ENCODE measurements around the gene RGS7.
"Not testable (repeated sequence)": the region's sequence is repeated elsewhere in the genome, so short reads cannot be mapped to it uniquely, and the experiment has no call there.

The RGS7 gene

DNA sequence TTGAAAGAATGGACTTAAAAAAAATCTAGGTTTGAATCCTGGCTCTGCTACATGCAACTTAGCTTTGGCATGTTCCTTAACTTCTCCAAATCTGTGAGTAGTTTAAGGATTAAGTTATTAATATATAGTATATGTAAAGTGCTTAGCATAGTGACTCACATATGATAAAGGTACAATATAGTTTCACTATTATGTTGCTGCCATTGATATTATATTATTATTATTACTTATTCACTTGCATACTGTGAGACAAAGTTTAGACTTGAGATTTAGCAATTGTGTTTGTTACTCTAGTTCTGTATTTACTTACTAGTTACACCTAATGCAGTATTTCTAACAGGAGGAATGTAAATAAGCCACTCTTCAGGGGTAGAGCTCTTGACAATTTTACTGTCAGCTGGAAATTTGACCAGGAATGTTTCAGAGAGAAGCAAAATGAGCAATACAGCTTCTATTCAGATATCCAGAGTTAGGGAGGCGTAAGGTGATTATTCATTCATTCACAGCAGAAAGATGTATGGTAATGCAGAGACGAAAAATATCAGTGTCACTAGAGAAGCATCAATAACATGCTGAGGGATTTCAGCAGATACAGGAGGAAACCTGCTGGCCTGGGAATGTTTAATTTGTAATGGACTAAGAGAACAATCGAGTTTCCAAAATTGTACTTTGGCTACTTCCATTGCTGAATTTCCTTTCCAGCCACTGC, 25.5 kb downstream of the RGS7 start:
- DNase-seq (ENCODE audit: low spot score) = no peak

DNA sequence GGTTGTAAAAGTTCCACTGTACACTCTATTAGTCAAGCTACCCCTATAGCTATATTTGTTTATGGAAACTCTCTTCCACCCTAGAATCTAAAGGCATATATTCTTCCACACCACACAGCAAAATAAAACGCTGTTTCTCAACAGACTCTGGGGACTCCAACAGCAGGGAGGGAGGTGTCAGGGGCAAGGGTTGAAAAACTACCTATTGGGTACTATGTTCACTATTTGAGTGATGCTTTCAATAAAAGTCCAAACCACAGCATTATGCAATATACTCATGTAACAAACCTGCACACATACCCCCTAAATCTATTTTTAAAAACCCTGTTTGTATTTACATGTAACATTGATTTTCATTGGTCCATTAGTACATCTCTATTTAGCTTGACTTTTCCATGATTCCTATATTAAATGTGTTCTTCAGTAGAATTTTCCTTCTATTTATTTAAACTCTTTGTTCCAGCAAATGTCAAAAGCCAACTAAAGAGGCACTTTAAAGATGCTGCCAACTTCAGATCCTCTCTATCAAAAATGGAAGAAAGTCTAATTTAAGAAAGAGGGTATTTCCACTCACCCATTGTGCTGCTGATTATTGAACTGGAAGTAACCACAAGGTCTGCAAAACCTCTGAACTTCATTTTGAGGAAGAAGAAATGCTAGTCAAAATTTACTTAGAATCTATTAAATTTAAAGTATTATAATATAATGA, 26.2 kb downstream of the RGS7 start:
- no peak for DNase-seq (ENCODE audit: low spot score)

DNA sequence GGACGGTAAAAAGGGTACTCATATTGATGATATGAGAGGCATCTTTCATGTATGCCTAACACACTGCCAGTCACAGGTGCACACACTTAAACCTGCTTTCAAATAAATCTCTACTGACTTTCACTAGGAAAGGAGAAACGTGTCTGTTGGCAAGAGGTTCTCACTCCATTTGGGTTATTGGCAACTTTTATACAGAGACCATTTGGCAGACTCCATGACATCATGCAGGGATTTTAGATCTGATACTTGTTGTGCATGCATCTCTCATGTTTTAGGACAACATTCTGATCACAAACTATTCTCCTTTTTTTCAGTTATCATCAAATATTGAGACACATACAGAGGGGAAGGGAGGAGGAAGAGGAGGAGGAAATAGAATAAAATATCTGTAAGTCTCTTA, 31.5 kb downstream of the RGS7 start:
- DNase-seq (ENCODE audit: low spot score) = no peak

DNA sequence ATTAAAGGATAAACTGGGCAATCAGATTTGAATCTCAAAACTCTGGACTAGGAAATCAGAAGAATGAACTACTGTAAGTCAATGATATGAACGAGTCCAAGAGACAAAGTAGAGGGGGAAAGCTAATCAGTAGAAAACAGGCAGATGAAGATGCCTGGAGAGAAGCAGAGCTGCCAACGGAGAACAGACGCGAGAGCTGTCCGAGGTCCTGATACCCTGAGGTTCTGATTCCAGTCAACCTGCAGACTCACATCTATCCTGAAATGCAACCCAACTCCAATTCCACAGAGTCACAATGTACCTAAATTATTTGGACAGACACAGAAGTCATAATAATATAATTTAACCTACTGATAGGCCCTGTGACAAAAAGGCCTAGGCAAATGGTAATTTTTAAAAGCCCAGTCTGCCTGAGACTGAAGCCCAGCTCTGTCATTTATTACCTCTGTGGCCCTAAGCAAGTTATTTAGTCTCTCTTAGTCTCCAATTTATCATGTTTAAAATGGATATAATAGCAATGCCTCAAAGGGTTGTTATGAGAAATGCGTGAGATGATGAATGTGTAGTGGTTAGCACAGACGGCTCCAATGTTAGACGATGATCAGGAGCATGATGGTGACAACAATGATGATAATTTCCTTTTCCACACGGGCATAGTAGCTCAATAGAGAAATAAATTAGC, 33.4 kb downstream of the RGS7 start:
- no peak for DNase-seq (ENCODE audit: low spot score)

DNA sequence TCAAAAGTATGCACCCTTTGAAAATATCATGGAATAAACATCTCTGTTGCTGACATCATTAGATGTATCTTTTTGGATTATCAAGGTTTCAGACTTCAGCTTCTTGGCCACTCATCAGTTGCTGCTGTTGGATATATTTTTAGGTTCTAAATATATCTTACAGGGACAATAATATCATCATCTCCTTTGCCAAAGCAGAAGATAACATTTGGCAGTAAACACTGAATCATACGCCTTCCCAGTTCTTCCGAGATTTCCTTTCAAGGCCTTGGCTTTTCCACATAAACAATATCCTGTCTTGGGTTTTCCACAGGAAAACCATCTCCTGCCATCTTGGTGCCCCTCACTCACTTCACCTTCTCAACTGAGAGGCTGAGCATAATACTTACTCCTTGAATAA, 39.3 kb downstream of the RGS7 start:
- DNase-seq (ENCODE audit: low spot score) = no peak

DNA sequence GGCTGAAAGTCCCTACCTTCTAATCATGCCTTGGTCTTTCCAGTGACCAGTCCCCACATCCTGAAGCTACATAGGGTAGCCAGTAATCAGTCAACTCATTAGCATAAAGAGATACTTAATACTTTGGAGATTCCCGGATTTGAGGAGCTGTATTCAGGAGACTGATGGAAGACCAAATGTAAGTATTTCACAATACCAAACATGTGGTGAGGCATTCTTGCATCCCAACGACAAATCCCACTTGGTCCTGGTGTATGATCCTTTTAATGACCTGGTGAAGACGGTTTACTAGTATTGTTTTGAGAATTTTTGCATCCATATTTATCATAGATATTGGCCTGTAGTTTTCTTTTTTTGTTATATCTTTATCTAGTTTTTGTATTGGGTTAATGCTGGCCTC, 40.6 kb downstream of the RGS7 start:
- DNase-seq (ENCODE audit: low spot score) = no peak

DNA sequence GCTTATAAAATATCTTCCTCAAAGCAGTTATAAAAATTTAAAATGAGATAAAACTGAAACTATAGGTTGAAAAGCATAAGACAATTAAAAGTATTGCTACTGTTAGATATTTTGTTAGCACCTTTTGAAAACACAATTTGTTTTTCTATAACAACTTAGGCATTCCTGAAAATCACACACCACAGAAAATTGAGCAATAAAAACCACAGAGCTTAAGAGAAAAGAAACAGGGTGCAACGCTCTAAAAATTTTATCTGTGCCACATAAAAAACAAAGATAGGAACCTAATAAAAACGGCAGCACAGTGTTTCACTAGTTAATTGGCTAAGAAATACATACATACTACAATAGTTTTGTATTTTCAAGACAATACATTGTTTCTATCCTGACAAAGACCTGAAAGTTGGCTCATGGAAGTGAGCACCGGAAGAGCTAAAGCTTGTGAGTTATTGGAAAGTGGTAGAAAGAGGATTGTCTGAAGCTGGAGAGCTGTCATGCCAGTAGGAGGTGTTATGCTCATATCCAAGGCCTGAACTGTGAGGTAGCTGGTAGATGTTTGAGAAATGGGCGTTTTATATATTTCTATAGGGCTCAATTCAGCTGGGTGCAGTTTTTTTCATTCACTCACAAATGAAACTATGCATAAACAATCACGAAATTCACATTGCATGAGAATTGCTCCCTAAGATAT, 45.8 kb downstream of the RGS7 start:
- DNase-seq (ENCODE audit: low spot score) = no peak

DNA sequence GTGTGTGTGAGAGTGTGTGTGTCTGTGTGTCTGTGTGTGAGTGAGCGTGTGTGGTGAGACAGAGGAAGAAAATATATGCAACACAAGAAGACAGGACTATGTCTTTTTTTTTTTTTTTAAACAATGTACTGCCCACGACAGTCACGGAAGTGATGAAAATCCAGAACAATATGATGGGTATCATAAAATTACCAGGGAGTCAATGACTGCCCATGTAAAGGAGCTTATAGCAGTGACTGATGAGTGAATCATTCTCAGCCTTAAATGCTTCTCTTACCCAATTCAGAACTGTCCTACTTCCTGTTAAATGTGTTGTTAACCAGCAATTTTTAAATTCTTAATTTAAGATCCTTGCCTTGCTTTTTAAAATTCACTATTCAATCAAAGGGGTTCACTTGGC, 46.6 kb downstream of the RGS7 start:
- DNase-seq (ENCODE audit: low spot score) = peak; percentile 35

DNA sequence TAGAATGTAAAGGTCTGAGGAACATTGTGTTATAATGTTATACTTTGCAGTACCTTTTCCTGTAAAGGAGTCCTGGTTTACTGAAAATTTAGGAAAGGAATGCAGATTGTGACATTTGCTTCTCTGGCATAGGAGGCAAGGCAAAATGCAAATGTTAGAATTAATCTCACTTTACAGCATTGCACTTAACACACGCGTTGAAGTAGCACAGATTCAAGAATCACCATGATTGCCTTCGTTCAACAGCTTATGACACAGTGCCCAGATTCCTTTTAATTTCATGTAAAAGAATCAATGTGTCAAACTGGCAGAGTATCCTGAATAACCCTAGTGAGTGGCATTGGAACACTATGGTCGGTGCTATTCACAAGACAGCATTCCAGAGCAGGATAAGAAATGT, 47.4 kb downstream of the RGS7 start:
- no peak for DNase-seq (ENCODE audit: low spot score)

DNA sequence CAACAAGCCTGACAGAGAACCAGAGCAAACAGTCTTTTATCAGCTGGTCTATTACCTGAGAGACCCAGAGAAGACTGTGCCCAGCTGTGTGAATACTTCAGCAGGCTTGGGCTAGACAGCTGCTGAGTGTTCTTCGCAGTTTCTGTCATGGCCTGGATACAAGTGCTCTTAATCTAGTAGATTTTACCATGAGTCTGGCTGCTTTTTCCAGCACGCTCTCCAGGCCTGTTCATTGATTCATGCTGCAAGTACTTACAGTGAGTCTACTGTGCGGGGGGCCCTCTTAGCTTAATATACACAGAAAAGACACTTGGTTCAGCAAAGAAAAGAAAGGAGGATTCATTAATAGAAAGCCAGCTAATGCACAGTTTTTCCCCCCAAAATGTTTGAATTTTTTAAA, 48.5 kb downstream of the RGS7 start:
- DNase-seq (ENCODE audit: low spot score) = no peak

DNA sequence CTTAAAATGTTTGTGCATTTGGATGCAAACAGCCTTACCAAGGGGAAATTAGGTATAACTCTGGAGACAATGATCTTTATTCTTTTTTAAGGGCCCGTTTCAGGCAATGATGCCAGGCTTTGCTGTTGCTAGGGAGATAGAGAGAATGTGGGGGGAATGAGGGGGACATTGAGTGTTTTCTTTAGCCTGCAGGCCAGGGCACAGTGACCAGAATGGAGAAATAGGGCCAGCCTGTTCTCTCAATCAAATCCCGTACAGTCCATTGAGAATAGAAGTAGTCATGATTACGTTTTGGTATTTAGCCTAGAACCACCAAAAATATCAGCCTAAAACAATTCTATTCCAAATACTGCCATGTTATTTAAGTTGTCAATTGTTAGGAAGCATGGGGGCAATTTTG, 49.0 kb downstream of the RGS7 start:
- no peak for DNase-seq (ENCODE audit: low spot score)

DNA sequence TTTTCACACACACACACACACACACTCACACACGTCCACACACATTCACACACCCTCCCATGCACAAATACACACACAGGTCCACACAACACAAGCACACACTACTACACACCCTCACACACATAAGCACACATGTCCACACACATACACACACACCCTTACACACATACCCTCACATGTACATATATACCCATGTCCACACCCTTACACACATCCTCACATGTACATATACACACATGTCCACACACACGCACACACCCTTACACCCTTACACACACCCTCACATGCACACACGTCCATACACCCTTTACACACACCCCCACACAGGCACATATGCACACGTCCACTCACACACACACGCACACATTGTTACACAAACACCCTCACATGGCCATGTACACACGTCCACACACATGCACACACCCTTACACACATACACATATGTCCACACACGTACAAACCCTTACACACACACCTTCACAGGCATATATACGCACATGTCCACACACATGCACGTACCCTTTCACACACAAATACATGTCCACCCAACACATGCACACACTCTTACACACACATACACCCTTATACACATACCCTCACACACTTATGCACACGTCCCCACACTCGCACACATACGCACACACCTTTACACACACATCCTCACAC, 50.7 kb downstream of the RGS7 start:
- DNase-seq (ENCODE audit: low spot score) = no peak

DNA sequence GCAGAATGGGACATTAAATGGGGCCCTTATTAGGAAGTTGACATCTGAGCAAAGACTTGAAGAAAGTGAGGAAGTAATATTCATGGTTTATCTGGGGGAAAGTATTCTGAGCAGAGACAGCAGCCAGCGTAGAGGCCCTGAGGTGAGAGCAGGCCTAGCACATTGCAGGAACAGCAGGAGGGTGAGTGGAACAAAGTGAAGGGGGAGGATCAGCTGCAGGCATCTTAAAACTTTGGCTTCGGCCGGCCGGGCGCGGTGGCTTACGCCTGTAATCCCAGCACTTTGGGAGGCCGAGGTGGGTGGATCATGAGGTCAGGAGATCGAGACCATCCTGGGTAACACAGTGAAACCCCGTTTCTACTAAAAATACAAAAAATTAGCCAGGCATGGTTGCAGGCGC, 55.0 kb downstream of the RGS7 start:
- not testable (repeated sequence) for DNase-seq (ENCODE audit: low spot score)

DNA sequence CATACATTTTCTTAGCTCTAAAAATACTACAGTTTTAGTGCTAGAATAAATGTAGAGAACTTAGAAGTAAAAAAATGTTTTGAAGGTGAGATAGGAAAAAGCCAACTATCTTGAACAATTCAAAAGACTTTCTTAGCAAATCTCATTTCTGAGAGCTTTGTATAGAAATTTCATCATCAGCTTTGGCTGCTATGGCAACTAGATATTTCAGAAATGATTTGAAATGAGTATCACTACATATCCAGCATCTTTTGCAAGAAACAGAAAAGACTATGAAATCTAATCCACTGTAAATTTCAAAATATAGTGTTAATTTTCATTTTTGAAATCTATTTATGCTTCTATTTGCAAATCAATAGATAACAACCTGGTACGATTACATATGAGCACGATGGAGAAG, 57.7 kb downstream of the RGS7 start:
- no peak for DNase-seq (ENCODE audit: low spot score)

DNA sequence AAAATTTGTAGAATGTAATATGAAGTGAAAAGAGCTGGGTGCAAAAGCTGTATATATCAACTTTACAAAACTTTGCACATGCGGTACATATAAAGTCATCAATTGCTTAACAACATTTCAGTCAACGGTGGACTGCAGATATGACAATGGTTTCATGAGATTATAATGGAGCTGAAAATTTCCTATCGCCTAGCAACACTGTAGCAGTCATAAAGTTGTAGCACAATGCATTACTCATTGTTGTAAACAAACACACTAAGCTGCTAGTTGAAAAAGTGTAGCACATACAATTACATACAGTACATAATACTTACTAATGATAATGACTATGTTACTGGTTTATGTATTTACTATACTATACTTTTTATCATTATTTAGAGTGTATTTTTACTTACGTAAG, 64.0 kb downstream of the RGS7 start:
- DNase-seq (ENCODE audit: low spot score) = no peak

DNA sequence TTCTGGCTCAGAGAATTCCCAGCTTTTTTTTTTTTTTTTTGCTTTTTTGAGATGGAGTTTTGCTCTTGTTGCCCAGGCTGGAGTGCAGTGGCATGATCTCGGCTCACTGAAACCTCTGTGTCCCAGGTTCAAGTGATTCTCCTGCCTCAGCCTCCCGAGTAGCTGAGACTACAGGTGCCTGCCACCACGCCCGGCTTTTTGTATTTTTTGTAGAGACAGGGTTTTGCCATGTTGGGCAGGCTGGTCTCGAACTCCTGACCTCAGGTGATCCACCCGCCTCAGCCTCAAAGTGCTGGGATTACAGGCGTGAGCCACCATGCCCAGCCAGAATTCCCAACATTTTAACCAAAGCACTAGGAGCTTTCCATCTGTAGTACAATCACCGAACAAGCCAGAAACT, 65.5 kb downstream of the RGS7 start:
- DNase-seq (ENCODE audit: low spot score) = not testable (repeated sequence)

DNA sequence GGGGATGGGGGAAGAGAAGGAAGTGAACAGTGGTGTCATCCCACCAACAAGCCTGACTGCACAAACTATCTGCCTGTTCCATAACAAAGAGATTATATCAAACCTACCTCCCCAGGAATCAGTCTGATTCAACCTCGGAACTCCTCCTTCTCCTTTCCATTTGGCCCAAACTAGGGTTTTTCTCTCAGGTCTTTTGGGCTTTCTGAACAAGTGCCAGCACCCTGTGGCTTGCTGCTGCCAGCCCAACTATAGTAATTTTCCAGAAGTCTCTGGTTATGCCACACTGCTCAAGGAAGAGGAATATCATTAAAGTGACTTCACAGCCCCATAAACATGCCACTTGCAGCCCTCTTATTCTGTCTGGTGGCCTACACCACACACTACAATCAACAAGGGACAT, 70.5 kb downstream of the RGS7 start:
- no peak for DNase-seq (ENCODE audit: low spot score)

DNA sequence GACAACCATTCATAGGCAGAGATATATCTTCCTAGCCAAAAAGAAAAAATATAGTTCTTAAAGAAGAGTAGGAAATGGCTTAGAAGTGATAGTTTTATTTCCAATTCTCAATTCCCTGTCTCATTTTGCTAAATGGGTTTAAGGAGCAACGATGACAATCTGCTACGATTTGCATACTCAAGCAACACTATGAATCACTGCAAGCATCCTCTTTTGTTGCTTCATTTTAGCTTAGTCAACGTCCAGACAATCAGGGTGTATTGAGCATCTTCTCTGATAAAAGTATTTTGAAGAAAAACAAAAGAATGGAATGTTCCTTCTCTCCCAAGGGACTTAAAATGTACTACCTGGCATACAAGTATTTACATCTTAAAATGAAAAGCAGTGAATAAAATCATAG, 80.6 kb downstream of the RGS7 start:
- no peak for DNase-seq (ENCODE audit: low spot score)

DNA sequence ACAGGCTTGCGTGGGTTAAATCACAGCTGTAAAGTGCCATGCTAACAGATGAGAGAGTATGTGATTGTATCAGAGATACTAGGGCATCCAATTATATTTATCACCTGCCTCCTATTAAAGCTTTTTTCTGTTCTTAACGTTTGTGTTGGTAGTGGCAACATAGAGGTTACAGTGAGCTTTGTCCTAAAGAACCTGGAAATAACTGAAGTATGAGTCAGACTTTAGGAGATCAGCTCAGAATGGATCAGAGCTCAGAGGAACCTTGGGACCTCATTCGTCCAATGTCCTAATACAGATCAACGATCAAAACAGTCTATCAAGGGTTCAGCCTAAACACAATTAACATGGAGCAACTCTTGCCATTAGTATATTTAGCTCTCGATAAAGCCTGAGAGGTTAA, 81.0 kb downstream of the RGS7 start:
- DNase-seq (ENCODE audit: low spot score) = peak; percentile 42

DNA sequence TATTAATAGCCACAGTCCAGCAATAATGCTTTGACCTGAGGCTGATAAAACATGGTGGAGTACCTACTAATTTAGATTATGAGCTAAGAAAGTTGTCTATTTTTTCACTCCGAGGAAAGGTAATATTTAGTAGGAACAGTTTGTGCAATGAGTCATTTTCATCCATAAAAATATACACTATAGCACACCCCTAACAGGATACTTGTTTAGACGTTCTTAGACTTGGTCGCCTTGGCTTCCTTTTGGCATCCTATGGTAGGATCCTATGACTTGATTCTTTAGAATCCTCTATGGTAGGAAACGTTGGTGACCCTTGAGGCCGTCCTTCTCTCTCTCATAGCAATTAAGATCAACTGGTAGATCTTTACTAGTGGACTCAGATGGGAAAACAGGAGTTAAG, 81.8 kb downstream of the RGS7 start:
- DNase-seq (ENCODE audit: low spot score) = no peak

DNA sequence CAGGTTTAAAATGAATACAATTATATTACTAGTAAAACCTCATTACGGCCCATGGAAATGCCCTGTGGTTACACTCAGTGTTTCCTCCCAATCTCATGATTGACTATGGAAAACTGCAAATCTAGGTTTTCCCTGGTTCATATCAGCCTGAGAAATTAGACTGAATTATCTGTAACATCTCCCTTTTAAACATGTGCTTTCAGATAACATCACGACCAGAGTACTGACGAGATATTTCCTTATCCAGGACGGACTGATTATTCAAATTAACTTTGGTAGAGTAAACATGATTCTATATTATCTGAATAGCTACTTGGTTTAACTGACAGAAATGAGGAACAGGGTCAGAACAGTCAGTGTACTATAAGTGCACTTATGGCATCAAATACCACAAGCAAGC, 82.3 kb downstream of the RGS7 start:
- no peak for DNase-seq (ENCODE audit: low spot score)

DNA sequence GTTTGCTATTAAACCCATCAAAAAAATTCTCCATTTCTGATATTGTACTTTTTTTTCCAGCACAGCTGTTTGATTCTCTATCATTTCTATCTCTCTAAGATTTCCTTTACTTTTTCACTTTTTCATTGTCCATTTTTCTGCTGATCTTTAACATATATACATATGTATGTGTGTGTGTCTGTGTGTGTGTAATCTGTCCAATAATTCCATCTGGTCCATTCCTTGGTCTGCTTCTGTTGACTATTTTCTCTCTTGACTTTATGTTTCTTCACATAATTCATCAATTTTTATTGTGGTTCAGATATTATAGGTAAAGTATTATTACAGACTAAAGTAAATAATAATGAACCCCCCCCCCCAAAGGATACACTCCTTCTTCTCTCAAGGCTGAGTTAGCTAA, 84.2 kb downstream of the RGS7 start:
- DNase-seq (ENCODE audit: low spot score) = no peak
